CD4-positive, alpha-beta T cell (primary cell): ENCODE results near the gene RAPGEF4. TPM values are rescaled to one million over a fixed set of nuclear protein-coding genes. Genes with fewer than 3 reads are reported as not detected.

ENCODE experiments used
- ATAC-seq: fragments of 200-7000 bp; cut with Tn5 transposase; one replicate; pipeline ENCODE4 v1.10.0; 2022; ENCODE audit warnings: mild to moderate bottlenecking; ENCODE audit not compliant: poor library complexity
- CTCF ChIA-PET: fragments of 350-600 bp; sonication (Branson Sonifier 250); formaldehyde crosslinking; loops from one replicate; lab custom pipeline; 2021; ENCODE audit warnings: antibody characterized with exemption, inconsistent platforms; lab: Charles Lee
- POLR2A ChIA-PET: fragments of 350-600 bp; sonication (Branson Sonifier 250); formaldehyde crosslinking; loops from one replicate; lab custom pipeline; 2021; ENCODE audit warnings: antibody characterized with exemption, inconsistent platforms; lab: Charles Lee
- DNase-seq, 14 experiments: peaks; one replicate each; pipeline ENCODE4 v3.0.0-alpha.2; 2013 to 2020; ENCODE audit warnings: mixed read lengths in 2 of 14
- H3K27ac ChIP-seq, 2 donors: one replicate each; pipeline versions ENCODE4 v1.5.1 to v1.7.0; 2013; ENCODE audit warnings: low read length in 2 of 2, low read depth in 1 of 2, mild to moderate bottlenecking in 1 of 2
- H3K27me3 ChIP-seq, 2 experiments: 1 replicate in 1 of 2; 2 replicates in 1 of 2; pipeline versions ENCODE4 v1.6.1 to v1.7.0; 2013; ENCODE audit warnings: low read length in 2 of 2, control low read depth in 1 of 2, mild to moderate bottlenecking in 1 of 2, moderate library complexity in 1 of 2; ENCODE audit not compliant: insufficient read depth in 2 of 2, control insufficient read depth in 1 of 2
- H3K36me3 ChIP-seq: one replicate; pipeline ENCODE4 v1.6.1; 2013; ENCODE audit warnings: low read length, control low read depth; ENCODE audit not compliant: insufficient read depth
- H3K4me1 ChIP-seq: one replicate; pipeline ENCODE4 v1.6.1; 2013; ENCODE audit warnings: low read length, control low read depth; ENCODE audit not compliant: insufficient read depth
- H3K4me3 ChIP-seq: one replicate; pipeline ENCODE4 v1.5.1; 2013; ENCODE audit warnings: mild to moderate bottlenecking, low read length, moderate library complexity
- H3K9me3 ChIP-seq, 2 experiments: 1 replicate in 1 of 2; 2 replicates in 1 of 2; pipeline versions ENCODE4 v1.6.1 to v1.7.0; 2013; ENCODE audit warnings: low read length in 2 of 2, mild to moderate bottlenecking in 2 of 2, control low read depth in 1 of 2, moderate library complexity in 1 of 2; ENCODE audit not compliant: control insufficient read depth in 1 of 2, insufficient read depth in 1 of 2
- H3K27ac Mint-ChIP-seq: one replicate; pipeline ENCODE4 v1.8.0; 2020; ENCODE audit warnings: mixed read lengths
- H3K27me3 Mint-ChIP-seq: one replicate; pipeline ENCODE4 v1.8.0; 2021; ENCODE audit warnings: mixed read lengths
- H3K36me3 Mint-ChIP-seq: one replicate; pipeline ENCODE4 v1.8.0; 2021; ENCODE audit warnings: low read depth, mixed read lengths
- H3K4me1 Mint-ChIP-seq: one replicate; pipeline ENCODE4 v1.8.0; 2021; ENCODE audit warnings: low read depth, mixed read lengths
- H3K4me3 Mint-ChIP-seq: one replicate; pipeline ENCODE4 v1.8.0; 2020; ENCODE audit warnings: mild to moderate bottlenecking, mixed read lengths
- H3K9me3 Mint-ChIP-seq: one replicate; pipeline ENCODE4 v1.8.0; 2020; ENCODE audit warnings: mixed read lengths
- CTCF ChIP-seq: fragments of 200-600 bp; IDR thresholded peaks from one replicate; pipeline ENCODE4 v1.8.0; 2022; ENCODE audit warnings: antibody characterized with exemption, mild to moderate bottlenecking
- intact Hi-C, 2 experiments: fragments of 100-400 bp; cut with DNase I in 1 of 2; cut with micrococcal nuclease in 1 of 2; formaldehyde crosslinking; loops; one replicate each; pipeline versions ENCODE4 v1.15.1 to v1.9.0; 2023 to 2025; cut with DNase I, micrococcal nuclease
- total RNA-seq, 174 experiments: library from RNA in 2 of 174; stranded (reverse) in 2 of 174; gene quantifications; one replicate each; pipeline ENCODE4 v1.2.3 and lab custom pipeline; 2021 to 2026

The RAPGEF4 gene
- total RNA-seq, 2 experiments from 2014 or later: 0.69 to 0.73 TPM

DNA sequence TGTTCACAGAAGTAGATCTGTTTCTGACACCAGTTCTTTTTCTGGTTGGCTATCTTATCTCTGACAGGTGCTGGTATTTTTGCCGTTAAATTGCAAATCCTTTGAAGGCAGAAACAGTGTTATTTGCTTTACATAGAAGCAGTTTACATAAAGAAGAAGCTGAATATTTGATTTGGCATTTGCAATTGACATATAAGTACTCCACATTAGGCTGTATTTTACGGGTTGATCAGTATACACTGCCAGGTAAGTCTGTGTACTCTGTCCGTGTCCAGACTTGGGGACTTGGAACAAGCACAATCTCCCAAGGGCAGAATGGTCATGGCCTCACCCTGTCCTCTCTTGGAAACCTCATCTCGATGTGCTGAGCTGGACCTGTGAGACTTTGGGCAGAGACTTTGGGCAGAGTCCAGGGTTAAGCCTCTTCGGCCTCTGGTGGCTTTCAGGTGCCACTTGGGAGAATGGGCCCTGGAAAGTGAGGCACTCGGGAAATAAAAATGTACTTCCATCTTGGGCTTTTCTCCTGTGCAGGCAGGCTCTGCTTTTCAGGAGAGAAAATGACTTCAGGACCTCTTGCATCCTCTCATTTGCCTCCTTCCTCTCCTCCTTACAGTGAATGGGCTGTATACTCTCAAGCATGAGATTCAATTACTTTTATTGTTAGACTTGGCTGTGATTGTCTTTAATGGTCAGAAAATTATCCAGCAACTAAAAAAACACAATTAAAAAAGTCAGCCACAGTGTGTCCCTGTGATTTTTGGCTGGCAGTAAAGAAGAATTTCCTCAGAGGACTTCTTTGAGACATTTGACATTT lies 108.5 kb downstream of the RAPGEF4 start:
- Histone ChIP-seq H3K27me3 (no peaks in the 10 kb centered on the region), H3K27ac (no peak overlapping the region), H3K4me1 (no peaks in the 10 kb centered on the region), H3K4me3 (no peak overlapping the region), H3K9me3 (no peaks in the 10 kb centered on the region), H3K36me3 (no peaks in the 10 kb centered on the region)
- ATAC-seq (no peak), DNase-seq (no peak)
- Mint-ChIP-seq H3K4me3 (no peak overlapping the region), H3K27ac (no peak overlapping the region), H3K27me3 (peaks cover 8% of the 10 kb centered on the region), H3K4me1 (no peaks in the 10 kb centered on the region), H3K9me3 (no peaks in the 10 kb centered on the region), H3K36me3 (no peaks in the 10 kb centered on the region)
- ChIA-PET CTCF (no interaction called here), POLR2A (no interaction called here)
- intact Hi-C loops: no loop called here
- TF ChIP-seq CTCF: no peak

DNA sequence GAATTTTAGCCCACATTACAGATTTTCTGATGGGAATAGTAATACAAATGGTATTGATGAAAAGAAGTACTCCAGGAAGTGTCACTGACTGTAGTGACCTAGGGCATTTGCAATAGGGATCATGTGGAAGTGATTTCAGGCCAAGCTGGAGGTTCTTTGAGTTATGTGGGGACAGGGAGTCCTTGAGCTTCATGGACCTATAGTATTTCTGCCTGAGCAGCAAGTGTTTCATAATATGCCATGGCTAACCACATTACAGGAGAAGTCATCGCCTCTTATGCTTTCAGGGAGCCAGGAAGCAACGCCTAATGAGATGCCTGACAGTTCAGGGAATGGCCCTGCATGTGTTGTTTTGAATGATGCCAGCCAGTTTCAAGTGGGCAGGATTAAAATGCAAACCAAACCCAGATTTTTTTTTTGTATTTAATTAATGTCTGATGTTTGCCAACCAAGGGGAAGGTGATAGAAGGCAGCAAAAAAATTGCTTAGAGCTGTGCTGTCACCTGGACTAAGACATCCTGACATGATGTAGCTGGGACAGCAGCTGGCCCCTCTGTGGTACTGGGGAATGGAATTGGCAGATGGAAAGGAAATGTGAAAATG lies 109.5 kb downstream of the RAPGEF4 start:
- no peak overlapping the region for H3K4me3 ChIP-seq
- DNase-seq (no peak), ATAC-seq (no peak)
- intact Hi-C loops: no loop called here
- ChIA-PET CTCF (no interaction called here), POLR2A (no interaction called here)
- H3K36me3 ChIP-seq: no peaks in the 10 kb centered on the region
- no peak overlapping the region for H3K4me3 Mint-ChIP-seq
- no peak overlapping the region for H3K27ac Mint-ChIP-seq
- no peaks in the 10 kb centered on the region for H3K4me1 ChIP-seq
- H3K27me3 ChIP-seq: no peaks in the 10 kb centered on the region
- H3K4me1 Mint-ChIP-seq: no peaks in the 10 kb centered on the region
- H3K27ac ChIP-seq: no peak overlapping the region
- no peaks in the 10 kb centered on the region for H3K9me3 Mint-ChIP-seq
- TF ChIP-seq CTCF: no peak
- H3K27me3 Mint-ChIP-seq: peaks cover 6% of the 10 kb centered on the region
- H3K9me3 ChIP-seq: no peaks in the 10 kb centered on the region
- H3K36me3 Mint-ChIP-seq: no peaks in the 10 kb centered on the region

DNA sequence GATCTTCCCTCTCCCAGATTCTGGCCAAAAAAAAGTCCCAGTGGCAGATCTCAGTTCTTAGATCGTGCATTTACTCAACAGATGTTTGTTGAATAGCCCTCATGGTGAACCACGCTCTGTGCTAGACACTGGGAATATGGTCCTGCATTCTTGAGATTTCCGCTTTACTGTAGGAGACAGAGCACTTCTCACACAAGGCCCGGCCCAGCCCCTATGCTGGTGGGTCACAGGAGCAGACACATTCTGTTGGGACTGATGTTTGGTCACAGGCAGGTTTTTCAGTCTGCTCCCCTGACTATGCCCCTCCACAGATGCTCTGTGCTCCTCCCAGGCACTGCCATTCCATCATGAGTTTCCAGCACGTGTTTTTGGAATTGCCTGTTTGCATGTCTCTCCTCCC lies 110.9 kb downstream of the RAPGEF4 start:
- ChIA-PET CTCF (no interaction called here), POLR2A (no interaction called here)
- no peak for TF ChIP-seq CTCF
- Mint-ChIP-seq H3K27me3 (no peaks in the 10 kb centered on the region), H3K36me3 (no peaks in the 10 kb centered on the region), H3K4me3 (no peak overlapping the region), H3K4me1 (no peaks in the 10 kb centered on the region), H3K27ac (no peak overlapping the region), H3K9me3 (peaks cover 6% of the 10 kb centered on the region)
- intact Hi-C loops: no loop called here
- Histone ChIP-seq H3K27me3 (no peaks in the 10 kb centered on the region), H3K36me3 (no peaks in the 10 kb centered on the region), H3K4me3 (no peak overlapping the region), H3K9me3 (no peaks in the 10 kb centered on the region), H3K27ac (no peak overlapping the region), H3K4me1 (no peaks in the 10 kb centered on the region)
- no peak for DNase-seq
- ATAC-seq: no peak
